PFSK-1 (cell line): ENCODE measurements around the gene CC2D1A.

ENCODE experiments used
- POLR2AphosphoS5 ChIP-seq: IDR thresholded peaks from 2 replicates; pipeline ENCODE4 v1.6.1; 2012; ENCODE audit warnings: low read depth, mild to moderate bottlenecking, control low read depth, low read length, moderate library complexity
- SIN3A ChIP-seq: IDR thresholded peaks from 2 replicates; pipeline ENCODE4 v1.6.1; 2012; ENCODE audit warnings: mild to moderate bottlenecking, low read length, moderate library complexity, borderline replicate concordance; ENCODE audit not compliant: insufficient read depth

DNA sequence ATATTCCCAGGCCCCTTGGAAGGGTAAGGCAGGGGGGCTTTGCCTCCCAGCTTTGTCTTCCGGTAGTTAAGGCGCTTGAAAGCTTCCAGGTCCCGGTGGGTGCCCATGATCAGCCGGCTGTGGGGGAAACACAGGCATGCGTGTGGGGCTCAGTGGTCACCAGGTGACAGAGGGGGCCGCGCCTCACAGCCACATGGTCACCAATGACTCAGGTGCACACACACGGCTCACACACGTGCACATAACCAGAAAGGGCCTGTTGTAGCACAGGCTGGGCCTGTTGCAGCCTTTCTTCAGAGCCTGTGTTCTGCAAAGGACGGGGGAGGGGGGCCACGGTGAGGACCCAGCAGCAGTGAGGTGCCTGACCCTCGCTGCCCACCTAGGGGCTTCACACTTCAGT, 23.2 kb upstream of the CC2D1A start:
- no peak for TF ChIP-seq SIN3A
- TF ChIP-seq POLR2AphosphoS5 = no peak
